GM20000 (cell line): ENCODE measurements around the gene RNF138.

Source experiments
- DNase-seq: peaks from one replicate; pipeline ENCODE4 v3.0.0; 2012; ENCODE audit warnings: low spot score
- CTCF ChIP-seq: IDR thresholded peaks from 2 replicates; pipeline ENCODE4 v1.5.1; 2012; ENCODE audit warnings: mild to moderate bottlenecking, control low read depth; ENCODE audit errors: extremely low read depth, missing control alignments

RNF138 gene

GRCh38 chr18:32126538-32126937, 34.9 kb downstream of the RNF138 start:
- no peak for TF ChIP-seq CTCF
- no peak for DNase-seq

DNA sequence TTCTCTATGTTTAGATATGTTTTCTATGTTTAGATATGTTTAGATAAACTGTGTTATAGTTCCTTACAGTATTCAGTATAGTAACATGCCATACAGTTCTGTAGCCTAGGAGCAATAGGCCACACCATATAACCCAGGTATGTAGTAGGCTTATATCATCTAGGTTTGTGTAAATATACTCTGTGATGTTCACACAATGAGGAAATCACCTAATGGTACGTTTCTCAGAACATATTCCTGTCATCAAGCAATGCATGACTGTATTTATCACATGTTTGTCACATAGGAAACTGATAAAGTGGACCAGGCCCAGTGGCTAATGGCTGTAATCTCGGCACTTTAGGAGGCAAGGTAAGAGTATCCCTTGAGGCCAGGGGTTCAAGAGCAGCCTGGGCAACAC, 44.0 kb downstream of the RNF138 start:
- DNase-seq = no peak
- no peak for TF ChIP-seq CTCF

DNA sequence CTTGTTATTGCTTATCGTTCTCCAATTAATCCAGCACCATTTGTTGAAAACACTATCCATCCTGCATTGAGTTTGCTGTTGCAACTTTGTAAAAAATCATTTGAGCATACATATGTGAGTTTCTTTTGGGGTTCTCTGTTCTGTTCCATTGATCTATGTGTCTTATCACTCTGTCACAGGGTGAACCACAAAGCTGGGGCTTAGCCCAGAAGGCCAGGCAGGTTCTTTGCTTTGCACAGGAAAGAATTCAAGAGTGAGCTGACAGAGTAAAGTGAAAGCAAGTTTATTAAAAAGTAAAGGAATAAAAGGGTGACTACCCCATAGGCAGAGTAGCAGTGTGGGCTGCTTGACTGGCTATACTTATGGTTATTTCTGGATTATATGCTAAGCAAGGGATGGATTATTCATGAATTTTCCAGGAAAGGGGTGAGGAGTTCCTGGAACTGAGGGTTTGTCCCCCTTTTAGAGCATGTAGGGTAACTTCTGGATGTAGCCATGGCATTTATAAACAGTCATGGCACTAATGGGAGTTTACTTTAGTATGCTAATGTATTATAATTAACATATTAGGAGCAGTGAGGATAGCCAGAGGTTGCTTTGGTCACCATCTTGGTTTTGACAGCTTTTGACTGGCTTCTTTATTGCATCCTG, 46.8 kb downstream of the RNF138 start:
- no peak for DNase-seq
- TF ChIP-seq CTCF = no peak

- no peak for DNase-seq
- TF ChIP-seq CTCF = no peak
Measured at GRCh38 chr18:32139835-32140283, 48.2 kb downstream of the RNF138 start.

- DNase-seq = no peak
- no peak for TF ChIP-seq CTCF
Measured at GRCh38 chr18:32148185-32148870, 56.7 kb downstream of the RNF138 start.

DNA sequence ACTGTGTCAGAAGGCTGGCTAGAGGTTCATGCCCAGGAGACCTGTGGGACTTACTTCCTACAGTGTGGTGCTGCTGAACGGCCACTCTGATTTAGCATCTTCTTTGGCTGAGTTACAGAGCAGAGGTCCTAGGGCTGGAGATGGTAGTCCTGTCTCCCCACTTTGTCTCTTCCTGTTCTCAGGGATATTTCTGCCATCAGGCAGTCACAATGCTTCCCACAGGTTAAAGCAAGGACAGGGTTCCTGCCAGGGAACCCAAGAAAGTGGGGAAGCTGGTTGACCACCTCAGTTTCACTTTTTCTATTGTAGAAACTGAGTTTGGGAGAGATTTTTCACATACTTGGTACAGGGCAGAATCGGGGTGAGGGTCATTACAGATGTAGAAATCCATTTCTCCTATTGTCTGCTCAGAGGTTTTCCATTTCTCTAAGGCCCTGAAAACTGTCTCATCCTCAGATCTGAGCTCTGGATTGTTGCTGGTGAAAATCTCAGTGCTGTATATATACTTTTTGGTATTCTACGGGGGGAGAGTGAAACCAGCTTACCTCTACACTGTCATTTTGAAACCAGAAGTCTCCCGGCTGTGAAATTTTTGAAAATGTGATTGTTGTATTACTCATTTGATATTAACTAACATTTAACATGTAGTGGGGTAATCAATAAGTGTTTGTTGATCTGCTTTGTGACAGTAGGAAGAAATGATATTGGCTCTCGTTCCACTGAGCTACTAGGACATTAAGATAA, 61.2 kb downstream of the RNF138 start:
- DNase-seq = peak; percentile 34
- no peak for TF ChIP-seq CTCF

DNA sequence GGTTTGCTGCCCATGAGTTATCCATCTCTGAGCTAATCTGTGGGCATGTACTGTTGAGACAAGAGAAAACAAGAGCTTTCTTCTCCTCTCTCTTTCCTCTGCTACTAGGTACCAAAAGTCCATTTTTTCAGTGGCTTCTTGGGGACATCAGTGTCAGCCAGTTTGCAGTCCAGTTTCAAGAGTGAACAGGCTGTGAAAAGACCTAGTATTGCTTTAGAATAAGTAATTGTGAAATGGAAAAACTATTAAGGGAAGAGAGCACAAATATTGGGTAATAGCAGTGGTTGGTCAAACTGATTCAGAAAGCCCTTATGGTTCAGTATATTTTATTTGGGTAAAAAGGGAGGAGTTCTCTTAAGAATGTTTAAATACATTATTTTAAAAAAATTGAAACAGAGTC, 65.2 kb downstream of the RNF138 start:
- no peak for TF ChIP-seq CTCF
- no peak for DNase-seq
